Measurements from ENCODE around the gene DAP3. TPM values are rescaled to one million over a fixed set of nuclear protein-coding genes. Genes with fewer than 3 reads are reported as not detected.
"Not testable (repeated sequence)": the region's sequence is repeated elsewhere in the genome, so short reads cannot be mapped to it uniquely, and the experiment has no call there.

DAP3 gene
- total RNA-seq, 2 experiments from 2014 or later: 105 to 106 TPM

DNA sequence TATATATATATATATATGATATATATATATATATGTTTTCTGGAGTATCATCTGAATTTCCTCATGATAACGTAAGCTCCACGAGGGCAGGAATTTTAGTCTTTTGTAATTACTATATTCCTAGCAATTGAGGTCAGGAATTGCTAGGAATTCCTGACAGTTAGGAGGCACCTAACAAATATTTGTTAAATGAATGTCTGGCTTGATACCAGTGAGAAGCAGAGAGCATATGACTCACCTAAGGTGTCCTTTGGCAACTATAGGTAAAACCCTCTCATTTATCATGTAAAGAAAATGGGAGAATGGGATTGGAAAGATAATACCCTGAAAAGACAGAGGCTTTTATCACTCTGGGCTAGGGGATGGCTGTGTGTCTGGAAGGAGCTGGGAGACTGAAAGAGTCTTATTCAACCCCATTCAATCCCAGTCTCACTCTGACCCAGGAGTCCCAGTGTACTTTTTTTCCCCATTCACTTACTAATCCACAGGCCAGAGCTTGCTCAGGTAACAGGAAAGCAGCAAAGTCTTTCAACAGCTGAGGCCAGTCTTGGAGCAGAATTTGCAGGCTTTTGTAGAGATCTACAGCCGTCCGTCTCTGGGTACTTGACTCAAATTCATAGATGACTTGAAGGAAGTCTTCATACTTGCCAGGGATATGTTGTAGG, 71.2 kb downstream of the DAP3 start:
- H3K36me3 Mint-ChIP-seq (ENCODE audit: low read depth): peaks cover 79% of the 10 kb centered on the region
- CTCF ChIA-PET: interaction anchor here (0.7 to 1.1 kb wide), 2 partner anchors 15 to 16 kb away, joined by 3 read pairs; no protein-coding TSS in a partner anchor

DNA sequence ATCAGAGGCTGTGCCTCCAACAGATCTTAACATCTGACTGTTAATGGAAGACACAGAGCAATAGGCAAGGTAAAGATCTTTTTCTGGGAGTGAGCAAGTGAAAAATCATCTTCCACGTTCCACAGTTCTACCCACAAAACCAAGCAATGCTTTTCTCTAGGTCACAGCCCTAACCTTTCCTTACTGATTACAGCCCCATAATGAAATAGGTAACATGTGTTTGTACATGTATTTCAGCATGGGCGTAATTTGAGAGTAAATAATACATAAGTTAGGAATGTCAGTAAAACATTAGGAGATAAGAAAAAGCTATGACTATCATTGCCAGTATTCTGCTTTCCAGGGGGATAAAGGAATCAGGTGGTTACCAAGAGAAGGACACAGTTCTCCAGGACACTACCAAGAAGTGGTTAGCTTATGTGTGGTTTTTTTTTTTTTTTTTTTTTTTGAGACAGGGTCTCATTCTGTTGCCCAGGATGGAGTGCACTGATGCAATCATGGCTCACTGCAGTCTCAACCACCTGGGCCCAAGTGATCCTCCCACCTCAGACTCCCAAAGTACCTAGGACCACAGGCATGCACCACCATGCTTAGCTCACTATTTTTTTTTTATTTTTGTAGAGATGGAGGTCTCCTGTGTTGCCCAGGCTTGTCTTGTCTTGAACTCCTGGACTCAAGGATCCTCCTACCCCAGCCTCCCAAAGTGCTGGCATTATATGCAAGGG, 72.0 kb downstream of the DAP3 start:
- Mint-ChIP-seq H3K4me3 (no peak overlapping the region), H3K27me3 (no peaks in the 10 kb centered on the region), H3K4me1 (ENCODE audit: low read depth) (no peaks in the 10 kb centered on the region), H3K36me3 (ENCODE audit: low read depth) (peaks cover 79% of the 10 kb centered on the region), H3K27ac (no peak overlapping the region), H3K9me3 (no peaks in the 10 kb centered on the region)
- TF ChIP-seq, protein P1, sequence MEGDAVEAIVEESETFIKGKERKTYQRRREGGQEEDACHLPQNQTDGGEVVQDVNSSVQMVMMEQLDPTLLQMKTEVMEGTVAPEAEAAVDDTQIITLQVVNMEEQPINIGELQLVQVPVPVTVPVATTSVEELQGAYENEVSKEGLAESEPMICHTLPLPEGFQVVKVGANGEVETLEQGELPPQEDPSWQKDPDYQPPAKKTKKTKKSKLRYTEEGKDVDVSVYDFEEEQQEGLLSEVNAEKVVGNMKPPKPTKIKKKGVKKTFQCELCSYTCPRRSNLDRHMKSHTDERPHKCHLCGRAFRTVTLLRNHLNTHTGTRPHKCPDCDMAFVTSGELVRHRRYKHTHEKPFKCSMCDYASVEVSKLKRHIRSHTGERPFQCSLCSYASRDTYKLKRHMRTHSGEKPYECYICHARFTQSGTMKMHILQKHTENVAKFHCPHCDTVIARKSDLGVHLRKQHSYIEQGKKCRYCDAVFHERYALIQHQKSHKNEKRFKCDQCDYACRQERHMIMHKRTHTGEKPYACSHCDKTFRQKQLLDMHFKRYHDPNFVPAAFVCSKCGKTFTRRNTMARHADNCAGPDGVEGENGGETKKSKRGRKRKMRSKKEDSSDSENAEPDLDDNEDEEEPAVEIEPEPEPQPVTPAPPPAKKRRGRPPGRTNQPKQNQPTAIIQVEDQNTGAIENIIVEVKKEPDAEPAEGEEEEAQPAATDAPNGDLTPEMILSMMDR (IDR thresholded peaks at IDR 0.05): no peak
- no peak overlapping the region for H3K4me3 ChIP-seq (ENCODE audit: low read length)
- no peaks in the 10 kb centered on the region for H3K4me1 ChIP-seq (ENCODE audit: insufficient read depth, low read length)
- no peak overlapping the region for H3K27ac ChIP-seq (ENCODE audit: low read depth in 1 of 2, low read length in 2 of 2)
- DNase-seq (no peak), ATAC-seq (ENCODE audit: poor library complexity) (no peak)
- intact Hi-C loops (cut with DNase I, micrococcal nuclease): no loop called here
- H3K36me3 ChIP-seq (ENCODE audit: insufficient read depth, low read length): peaks cover 76% of the 10 kb centered on the region
- no peaks in the 10 kb centered on the region for H3K27me3 ChIP-seq (ENCODE audit: control insufficient read depth in 1 of 2, insufficient read depth in 2 of 2, low read length in 2 of 2)
- ChIA-PET CTCF (interaction anchor here (0.7 to 1.1 kb wide), 2 partner anchors 15 to 16 kb away, joined by 3 read pairs; no protein-coding TSS in a partner anchor), POLR2A (no interaction called here)
- no peaks in the 10 kb centered on the region for H3K9me3 ChIP-seq (ENCODE audit: control insufficient read depth in 1 of 2, insufficient read depth in 1 of 2, low read length in 2 of 2)

More for the DNA sequence above, 71.2 kb downstream of the DAP3 start:
- Mint-ChIP-seq H3K4me3 (no peak overlapping the region), H3K27me3 (no peaks in the 10 kb centered on the region), H3K4me1 (ENCODE audit: low read depth) (no peaks in the 10 kb centered on the region), H3K9me3 (no peaks in the 10 kb centered on the region), H3K27ac (no peak overlapping the region)
- H3K27ac ChIP-seq (ENCODE audit: low read depth in 1 of 2, low read length in 2 of 2): no peak overlapping the region
- POLR2A ChIA-PET: no interaction called here
- TF ChIP-seq, protein P1 (IDR thresholded peaks at IDR 0.05): no peak
- ATAC-seq (ENCODE audit: poor library complexity) (no peak), DNase-seq (no peak)
- H3K36me3 ChIP-seq (ENCODE audit: insufficient read depth, low read length): peaks cover 76% of the 10 kb centered on the region
- intact Hi-C loops (cut with DNase I, micrococcal nuclease): no loop called here
- H3K4me1 ChIP-seq (ENCODE audit: insufficient read depth, low read length): no peaks in the 10 kb centered on the region
- H3K9me3 ChIP-seq (ENCODE audit: control insufficient read depth in 1 of 2, insufficient read depth in 1 of 2, low read length in 2 of 2): no peaks in the 10 kb centered on the region
- no peak overlapping the region for H3K4me3 ChIP-seq (ENCODE audit: low read length)
- no peaks in the 10 kb centered on the region for H3K27me3 ChIP-seq (ENCODE audit: control insufficient read depth in 1 of 2, insufficient read depth in 2 of 2, low read length in 2 of 2)

DNA sequence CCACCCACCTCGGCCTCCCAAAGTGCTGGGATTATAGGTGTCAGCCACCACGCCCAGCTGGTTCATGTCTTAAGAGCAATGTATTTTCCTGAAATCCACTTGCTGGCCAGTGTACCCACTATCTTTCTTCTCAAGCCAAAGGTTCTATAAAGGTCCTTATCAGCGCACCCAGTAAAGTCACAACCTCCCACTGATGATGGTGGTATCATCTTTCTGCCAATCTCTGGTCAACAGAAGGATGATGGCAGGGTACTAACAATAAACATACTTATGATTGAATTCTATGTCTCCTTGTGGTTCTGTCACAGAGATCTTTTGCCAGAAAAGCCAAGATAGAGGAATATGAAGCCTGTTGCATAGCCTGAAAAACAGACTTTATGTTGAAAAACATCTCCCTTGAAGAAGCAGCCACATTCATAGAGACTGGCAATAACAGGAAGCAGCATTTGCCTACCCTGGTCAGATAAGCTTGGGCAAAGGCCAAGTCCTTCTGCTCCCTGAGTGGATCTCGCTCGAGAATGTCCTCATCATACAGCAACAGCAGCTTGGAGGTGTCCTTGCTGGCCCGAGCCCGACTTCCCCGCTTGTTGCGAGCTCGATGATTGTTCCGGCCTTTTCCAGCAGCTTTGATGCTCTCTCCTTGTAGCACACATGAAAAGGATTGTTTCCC, 73.0 kb downstream of the DAP3 start:
- H3K27ac ChIP-seq (ENCODE audit: low read depth in 1 of 2, low read length in 2 of 2): no peak overlapping the region
- ATAC-seq (ENCODE audit: poor library complexity) (no peak), DNase-seq (no peak)
- intact Hi-C loops (cut with DNase I, micrococcal nuclease): no loop called here
- peaks cover 75% of the 10 kb centered on the region for H3K36me3 ChIP-seq (ENCODE audit: insufficient read depth, low read length)
- Mint-ChIP-seq H3K4me3 (no peak overlapping the region), H3K27me3 (no peaks in the 10 kb centered on the region), H3K27ac (peak overlapping the region; percentile 27), H3K4me1 (ENCODE audit: low read depth) (no peaks in the 10 kb centered on the region), H3K9me3 (no peaks in the 10 kb centered on the region), H3K36me3 (ENCODE audit: low read depth) (peaks cover 79% of the 10 kb centered on the region)
- ChIA-PET CTCF (no interaction called here), POLR2A (no interaction called here)
- TF ChIP-seq, protein P1 (IDR thresholded peaks at IDR 0.05): no peak
- H3K9me3 ChIP-seq (ENCODE audit: control insufficient read depth in 1 of 2, insufficient read depth in 1 of 2, low read length in 2 of 2): no peaks in the 10 kb centered on the region
- H3K4me1 ChIP-seq (ENCODE audit: insufficient read depth, low read length): no peaks in the 10 kb centered on the region
- H3K27me3 ChIP-seq (ENCODE audit: control insufficient read depth in 1 of 2, insufficient read depth in 2 of 2, low read length in 2 of 2): no peaks in the 10 kb centered on the region
- H3K4me3 ChIP-seq (ENCODE audit: low read length): no peak overlapping the region

DNA sequence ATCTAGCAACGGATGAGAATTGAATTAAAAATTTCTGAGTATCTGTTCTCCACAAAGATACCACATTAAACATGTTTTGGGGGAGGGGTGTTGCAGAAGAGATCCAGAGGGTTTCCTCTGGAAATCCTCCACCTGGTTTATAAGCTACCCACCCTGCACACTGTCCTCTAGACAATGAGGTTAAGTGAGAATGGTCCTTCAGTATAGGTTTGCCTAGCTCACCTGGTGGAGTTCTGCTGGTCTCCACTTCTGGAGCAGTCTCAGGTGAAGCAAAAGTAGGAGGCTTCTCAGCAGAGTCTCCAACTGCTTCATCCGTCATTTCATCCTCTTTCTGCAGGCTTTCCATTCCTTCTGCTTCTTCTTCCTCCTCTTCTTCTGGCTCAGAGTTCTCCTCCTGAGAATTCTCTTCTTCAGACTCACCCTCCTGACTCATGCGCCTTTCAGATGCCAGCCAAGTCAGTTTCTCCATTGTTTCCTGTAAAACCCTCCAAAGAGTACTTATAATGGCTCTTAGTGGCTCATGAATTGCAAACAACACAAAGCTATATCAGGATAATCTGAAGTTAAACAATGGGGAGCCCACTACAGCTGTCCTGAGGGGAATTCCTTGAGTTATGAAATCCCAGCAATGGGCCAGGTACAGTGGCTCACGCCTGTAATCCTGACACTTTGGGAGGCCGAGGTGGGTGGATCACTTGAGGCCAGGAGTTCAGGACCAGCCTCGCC, 74.4 kb downstream of the DAP3 start:
- H3K9me3 ChIP-seq (ENCODE audit: control insufficient read depth in 1 of 2, insufficient read depth in 1 of 2, low read length in 2 of 2); H3K27ac ChIP-seq (ENCODE audit: low read depth in 1 of 2, low read length in 2 of 2); CTCF ChIA-PET; H3K4me1 ChIP-seq (ENCODE audit: insufficient read depth, low read length); H3K9me3 Mint-ChIP-seq; H3K27ac Mint-ChIP-seq; intact Hi-C loops (cut with DNase I, micrococcal nuclease); H3K4me3 ChIP-seq (ENCODE audit: low read length); ATAC-seq (ENCODE audit: poor library complexity); POLR2A ChIA-PET; H3K4me3 Mint-ChIP-seq; H3K4me1 Mint-ChIP-seq (ENCODE audit: low read depth); H3K27me3 ChIP-seq (ENCODE audit: control insufficient read depth in 1 of 2, insufficient read depth in 2 of 2, low read length in 2 of 2); H3K27me3 Mint-ChIP-seq: not testable (repeated sequence)
- H3K36me3 ChIP-seq (ENCODE audit: insufficient read depth, low read length): peaks cover 76% of the 10 kb centered on the region
- peak in 2 of 14 experiments; percentile 26 to 34 for DNase-seq
- H3K36me3 Mint-ChIP-seq (ENCODE audit: low read depth): peaks cover 82% of the 10 kb centered on the region

All from CD4-positive, alpha-beta T cell (primary cell).